Neural progenitor cell (in vitro differentiated cells): ENCODE results near the gene CAV3. TPM values are rescaled to one million over a fixed set of nuclear protein-coding genes. Genes with fewer than 3 reads are reported as not detected.

Source experiments
- DNase-seq: peaks from one replicate; pipeline ENCODE4 v3.0.0-alpha.2; 2016; ENCODE audit warnings: low spot score
- H2AFZ ChIP-seq: fragments of 200-600 bp; sonication (generic); replicated peaks from 2 replicates; pipeline ENCODE4 v1.6.1; 2016; ENCODE audit warnings: antibody characterized with exemption
- H3F3A ChIP-seq: fragments of 200-600 bp; sonication (generic); 2 replicates; pipeline ENCODE4 v1.6.1; 2016; ENCODE audit warnings: antibody characterized with exemption, low read depth
- H3K27ac ChIP-seq: fragments of 200-600 bp; sonication (generic); 2 replicates; pipeline ENCODE4 v1.5.1; 2016; ENCODE audit warnings: mild to moderate bottlenecking
- H3K27me3 ChIP-seq: fragments of 200-600 bp; sonication (generic); 2 replicates; pipeline ENCODE4 v1.6.1; 2016; ENCODE audit warnings: mild to moderate bottlenecking, moderate library complexity
- H3K36me3 ChIP-seq: fragments of 200-600 bp; sonication (generic); 2 replicates; pipeline ENCODE4 v1.5.1; 2016
- H3K4me1 ChIP-seq: fragments of 200-600 bp; sonication (generic); 2 replicates; pipeline ENCODE4 v1.6.1; 2016; ENCODE audit warnings: mixed run types
- H3K4me2 ChIP-seq: fragments of 200-600 bp; sonication (generic); 2 replicates; pipeline ENCODE4 v1.6.1; 2016
- H3K4me3 ChIP-seq: fragments of 200-600 bp; sonication (generic); 2 replicates; pipeline ENCODE4 v1.5.1; 2016
- H3K79me2 ChIP-seq: fragments of 200-600 bp; sonication (generic); 2 replicates; pipeline ENCODE4 v1.6.1; 2016; ENCODE audit warnings: low read depth
- H3K9ac ChIP-seq: fragments of 200-600 bp; sonication (generic); 2 replicates; pipeline ENCODE4 v1.6.1; 2016
- H3K9me3 ChIP-seq: fragments of 200-600 bp; sonication (generic); 2 replicates; pipeline ENCODE4 v1.5.1; 2016; ENCODE audit warnings: low read depth
- H4K20me1 ChIP-seq: fragments of 200-600 bp; sonication (generic); 2 replicates; pipeline ENCODE4 v1.6.1; 2016; ENCODE audit warnings: low read depth
- H3K27ac Mint-ChIP-seq: 3 replicates; pipeline ENCODE4 v1.8.0; 2021; ENCODE audit warnings: mixed read lengths
- H3K27me3 Mint-ChIP-seq: 2 replicates; pipeline ENCODE4 v1.8.0; 2022; ENCODE audit warnings: low read depth, mild to moderate bottlenecking, inconsistent platforms, moderate library complexity, mixed read lengths; ENCODE audit not compliant: insufficient read depth
- H3K36me3 Mint-ChIP-seq: 3 replicates; pipeline ENCODE4 v1.8.0; 2021; ENCODE audit warnings: mixed read lengths
- H3K4me1 Mint-ChIP-seq: 3 replicates; pipeline ENCODE4 v1.8.0; 2021; ENCODE audit warnings: mixed read lengths
- H3K4me3 Mint-ChIP-seq: 3 replicates; pipeline ENCODE4 v1.8.0; 2021; ENCODE audit warnings: mild to moderate bottlenecking, moderate library complexity, mixed read lengths
- H3K9me3 Mint-ChIP-seq: 3 replicates; pipeline ENCODE4 v1.8.0; 2020; ENCODE audit warnings: mixed read lengths
- CTCF ChIP-seq: fragments of 200-600 bp; sonication (generic); IDR thresholded peaks from 2 replicates; pipeline ENCODE4 v1.5.1; 2017; ENCODE audit warnings: antibody characterized with exemption, mild to moderate bottlenecking
- EZH2 ChIP-seq: fragments of 200-600 bp; sonication (generic); IDR thresholded peaks from 2 replicates; pipeline ENCODE4 v1.6.1; 2017; ENCODE audit warnings: antibody characterized with exemption, mild to moderate bottlenecking, moderate library complexity
- EZH2phosphoT487 ChIP-seq: fragments of 200-600 bp; sonication (generic); IDR thresholded peaks from 2 replicates; pipeline ENCODE4 v1.6.1; 2017; ENCODE audit warnings: antibody characterized with exemption
- total RNA-seq: library from RNA; depleted of rRNA; stranded (reverse); fragments of >200 nt; gene quantifications from 2 replicates; pipeline ENCODE4 v1.2.3, GENCODE V29; 2015; ENCODE audit warnings: low replicate concordance

CAV3 gene
- total RNA-seq, 1 donor from 2014 or later, result not detected

DNA sequence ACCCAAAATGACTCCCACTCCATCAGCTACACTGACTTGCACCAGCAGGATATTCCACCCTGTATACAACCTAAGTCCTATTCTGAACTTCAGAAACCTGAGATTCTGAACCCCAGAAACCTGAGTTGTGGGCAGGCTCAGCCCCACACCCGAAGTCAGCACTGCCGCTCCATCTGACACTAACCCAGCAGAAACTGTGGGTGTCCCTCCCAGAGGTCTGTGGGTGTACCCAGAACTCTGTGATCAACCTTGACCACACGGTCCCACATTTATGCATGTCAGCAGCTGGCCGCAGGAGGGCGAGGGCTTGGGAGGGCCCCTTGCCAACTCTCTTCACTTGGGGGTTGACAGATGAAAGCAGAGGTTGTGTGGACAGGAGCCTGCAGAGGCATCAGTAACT lies 26.5 kb downstream of the CAV3 start:
- no peaks in the 10 kb centered on the region for H3K27me3 Mint-ChIP-seq
- no peaks in the 10 kb centered on the region for H4K20me1 ChIP-seq
- H2AFZ ChIP-seq, result no peak overlapping the region
- no peak overlapping the region for H3K27ac ChIP-seq
- no peaks in the 10 kb centered on the region for H3K27me3 ChIP-seq
- no peaks in the 10 kb centered on the region for H3K4me1 Mint-ChIP-seq
- H3K4me3 Mint-ChIP-seq, result no peak overlapping the region
- no peaks in the 10 kb centered on the region for H3K9me3 Mint-ChIP-seq
- H3K4me2 ChIP-seq, result no peak overlapping the region
- TF ChIP-seq EZH2phosphoT487, result no peak
- no peak for TF ChIP-seq CTCF
- no peak for TF ChIP-seq EZH2
- no peak overlapping the region for H3K27ac Mint-ChIP-seq
- H3K4me3 ChIP-seq, result no peak overlapping the region
- H3F3A ChIP-seq, result no peaks in the 10 kb centered on the region
- H3K79me2 ChIP-seq, result no peaks in the 10 kb centered on the region
- no peaks in the 10 kb centered on the region for H3K36me3 Mint-ChIP-seq
- no peak for DNase-seq
- no peak overlapping the region for H3K9ac ChIP-seq
- no peaks in the 10 kb centered on the region for H3K4me1 ChIP-seq
- no peaks in the 10 kb centered on the region for H3K9me3 ChIP-seq
- H3K36me3 ChIP-seq, result no peaks in the 10 kb centered on the region

DNA sequence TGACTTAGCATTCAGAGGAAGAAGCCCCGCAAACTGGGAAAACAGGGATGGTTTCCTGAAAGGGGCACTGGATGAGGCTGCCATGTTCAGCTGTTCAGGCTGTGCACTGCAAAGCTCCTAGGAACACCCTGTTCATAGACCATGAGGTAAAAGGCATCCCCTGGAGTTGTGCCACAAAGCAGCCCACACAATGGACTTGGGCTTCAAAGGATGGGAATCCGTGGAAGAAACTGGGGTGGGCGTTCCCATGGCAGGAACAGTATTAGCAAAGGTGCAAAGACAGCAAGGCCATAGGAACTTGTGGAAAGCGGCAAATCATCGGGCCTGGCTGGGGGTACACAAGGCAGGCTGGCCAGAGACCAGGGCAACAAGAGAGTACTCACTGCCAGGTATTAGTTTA lies 26.9 kb downstream of the CAV3 start:
- no peaks in the 10 kb centered on the region for H3K9me3 ChIP-seq
- no peak for TF ChIP-seq CTCF
- no peak for TF ChIP-seq EZH2phosphoT487

DNA sequence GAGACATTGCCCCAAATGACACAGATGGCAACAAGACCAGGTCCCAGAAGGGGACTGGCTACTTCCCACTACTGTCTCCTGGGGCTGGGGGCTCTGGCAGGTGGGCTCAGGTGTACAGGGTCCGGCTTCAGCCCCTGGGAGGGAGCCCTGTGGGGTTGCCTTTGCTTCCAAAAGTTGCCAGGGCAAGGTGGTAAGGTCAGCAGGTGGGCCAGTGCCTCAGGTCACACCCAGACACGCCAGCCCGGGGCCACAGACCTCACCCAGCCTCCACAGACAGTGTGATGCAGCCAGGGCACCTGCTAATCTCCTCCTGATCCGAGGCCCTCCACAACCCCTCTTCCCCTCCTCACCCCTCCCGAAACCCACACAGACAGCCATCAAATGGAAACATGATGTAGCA lies 28.3 kb downstream of the CAV3 start:
- Histone ChIP-seq H3K36me3 (no peaks in the 10 kb centered on the region), H3K4me1 (no peaks in the 10 kb centered on the region), H2AFZ (no peak overlapping the region), H3K9me3 (no peaks in the 10 kb centered on the region), H3K4me2 (no peak overlapping the region), H3F3A (no peaks in the 10 kb centered on the region), H3K27me3 (peaks cover 9% of the 10 kb centered on the region), H3K9ac (no peak overlapping the region), H3K27ac (no peak overlapping the region), H4K20me1 (no peaks in the 10 kb centered on the region), H3K79me2 (no peaks in the 10 kb centered on the region), H3K4me3 (no peak overlapping the region)
- Mint-ChIP-seq H3K4me1 (no peaks in the 10 kb centered on the region), H3K27me3 (peaks cover under 1% of the 10 kb centered on the region), H3K36me3 (no peaks in the 10 kb centered on the region), H3K4me3 (no peak overlapping the region), H3K27ac (no peak overlapping the region), H3K9me3 (no peaks in the 10 kb centered on the region)
- TF ChIP-seq EZH2 (no peak), CTCF (no peak), EZH2phosphoT487 (no peak)
- no peak for DNase-seq

More for the DNA sequence above, 26.9 kb downstream of the CAV3 start:
- Histone ChIP-seq H2AFZ (no peak overlapping the region), H3K27ac (no peak overlapping the region), H4K20me1 (no peaks in the 10 kb centered on the region), H3K79me2 (no peaks in the 10 kb centered on the region), H3K36me3 (no peaks in the 10 kb centered on the region), H3K4me3 (no peak overlapping the region), H3F3A (no peaks in the 10 kb centered on the region), H3K4me1 (no peaks in the 10 kb centered on the region), H3K27me3 (no peaks in the 10 kb centered on the region), H3K9ac (no peak overlapping the region), H3K4me2 (no peak overlapping the region)
- H3K36me3 Mint-ChIP-seq, result no peaks in the 10 kb centered on the region
- no peak overlapping the region for H3K4me3 Mint-ChIP-seq
- no peaks in the 10 kb centered on the region for H3K4me1 Mint-ChIP-seq
- DNase-seq, result no peak
- no peaks in the 10 kb centered on the region for H3K27me3 Mint-ChIP-seq
- no peaks in the 10 kb centered on the region for H3K9me3 Mint-ChIP-seq
- no peak overlapping the region for H3K27ac Mint-ChIP-seq
